PC-9 (cell line): ENCODE data around the gene TMOD3. TPM values are rescaled to one million over a fixed set of nuclear protein-coding genes. Genes with fewer than 3 reads are reported as not detected.

Experiments
- BruUV-seq: library from RNA; stranded (reverse); fragments of 400-500 nt; replicated peaks from 2 replicates; lab custom pipeline; 2021; lab: Mats Ljungman, UMichigan
- CTCF ChIA-PET: fragments of 300-600 bp; sonication (Branson Sonifier 250); formaldehyde crosslinking; loops from one replicate; lab custom pipeline; 2022; ENCODE audit warnings: antibody characterized with exemption; lab: Charles Lee
- POLR2A ChIA-PET: fragments of 300-600 bp; sonication (Branson Sonifier 250); formaldehyde crosslinking; loops from one replicate; lab custom pipeline; 2022; ENCODE audit warnings: antibody characterized with exemption; ENCODE audit not compliant: unreplicated experiment; lab: Charles Lee
- DNase-seq, 2 experiments: peaks; one replicate each; pipeline versions ENCODE4 v3.0.0 to v3.0.0-alpha.2; 2015 to 2022; ENCODE audit warnings: mixed read lengths in 1 of 2
- H2AFZ ChIP-seq: fragments of 200-600 bp; sonication (generic); 2 replicates; pipeline ENCODE4 v1.8.1; 2017; ENCODE audit warnings: antibody characterized with exemption
- H3F3A ChIP-seq: fragments of 200-600 bp; sonication (generic); 2 replicates; pipeline ENCODE4 v1.8.1; 2017; ENCODE audit warnings: antibody characterized with exemption, mild to moderate bottlenecking, low read depth; ENCODE audit not compliant: insufficient read depth
- H3K27ac ChIP-seq: fragments of 200-600 bp; sonication (generic); 2 replicates; pipeline ENCODE4 v1.6.1; 2016; ENCODE audit warnings: mixed run types
- H3K27me3 ChIP-seq: fragments of 200-600 bp; sonication (generic); 2 replicates; pipeline ENCODE4 v1.6.1; 2016; ENCODE audit warnings: low read depth, mixed run types; ENCODE audit not compliant: insufficient read depth
- H3K36me3 ChIP-seq: fragments of 200-600 bp; sonication (generic); 2 replicates; pipeline ENCODE4 v1.6.1; 2016; ENCODE audit warnings: low read depth, mixed run types
- H3K4me1 ChIP-seq: fragments of 200-600 bp; sonication (generic); replicated peaks from 2 replicates; pipeline ENCODE4 v1.6.1; 2016; ENCODE audit warnings: mixed run types; ENCODE audit not compliant: insufficient read depth
- H3K4me2 ChIP-seq: fragments of 200-600 bp; sonication (generic); 2 replicates; pipeline ENCODE4 v1.6.1; 2017; ENCODE audit warnings: mixed run types
- H3K4me3 ChIP-seq: fragments of 200-600 bp; sonication (generic); 2 replicates; pipeline ENCODE4 v1.6.1; 2016; ENCODE audit warnings: mixed run types
- H3K79me2 ChIP-seq: fragments of 200-600 bp; sonication (generic); 2 replicates; pipeline ENCODE4 v1.6.1; 2017; ENCODE audit warnings: low read depth, mixed run types
- H3K9me2 ChIP-seq: fragments of 200-600 bp; sonication (generic); 2 replicates; pipeline ENCODE4 v1.8.1; 2017; ENCODE audit warnings: mild to moderate bottlenecking; ENCODE audit not compliant: insufficient read depth
- H3K9me3 ChIP-seq: fragments of 200-600 bp; sonication (generic); 2 replicates; pipeline ENCODE4 v1.8.1; 2016; ENCODE audit warnings: low read depth; ENCODE audit not compliant: insufficient read depth
- H4K20me1 ChIP-seq: fragments of 200-600 bp; sonication (generic); 2 replicates; pipeline ENCODE4 v1.8.1; 2017; ENCODE audit not compliant: insufficient read depth
- CTCF ChIP-seq: fragments of 200-600 bp; sonication (generic); conservative IDR thresholded peaks from 2 replicates; pipeline ENCODE4 v1.6.1; 2017; ENCODE audit warnings: mixed run types, antibody characterized with exemption, mild to moderate bottlenecking, moderate library complexity
- EZH2 ChIP-seq: fragments of 200-600 bp; sonication (generic); IDR thresholded peaks from 2 replicates; pipeline ENCODE4 v1.8.0; 2017; ENCODE audit warnings: antibody characterized with exemption, low read depth
- intact Hi-C: fragments of 100-400 bp; cut with micrococcal nuclease; formaldehyde crosslinking; loops from one replicate; pipeline ENCODE4 v1.10.0; 2022; ENCODE audit not compliant: unreplicated experiment
- total RNA-seq: library from RNA; stranded (reverse); gene quantifications from 2 replicates; pipeline ENCODE4 v1.2.3, GENCODE V29; 2021

Gene TMOD3
- total RNA-seq, 1 experiment from 2014 or later: 125 TPM

GRCh38 chr15:51876169-51876568, 46.7 kb downstream of the TMOD3 start:
- no peak for TF ChIP-seq EZH2
- no peak for TF ChIP-seq CTCF
- Histone ChIP-seq H3K27ac (peak overlapping the region; percentile 100), H3K27me3 (no peaks in the 10 kb centered on the region), H3K4me2 (peak overlapping the region; percentile 30), H3K4me1 (peaks cover 60% of the 10 kb centered on the region), H3F3A (peaks cover 48% of the 10 kb centered on the region), H4K20me1 (no peaks in the 10 kb centered on the region), H3K9me3 (no peaks in the 10 kb centered on the region), H3K36me3 (peaks cover 22% of the 10 kb centered on the region), H3K4me3 (no peak overlapping the region), H3K9me2 (no peaks in the 10 kb centered on the region), H2AFZ (no peak overlapping the region), H3K79me2 (peaks cover 69% of the 10 kb centered on the region)
- ChIA-PET POLR2A (no interaction called here), CTCF (interaction anchor here (0.7 kb wide), 1 partner anchor 9 kb away, joined by 5 read pairs; no protein-coding TSS in a partner anchor)
- DNase-seq: peak in 1 of 2 experiments; percentile 33
- BruUV-seq: no TSS peak
- intact Hi-C loops: no loop called here

- H2AFZ ChIP-seq: no peak overlapping the region
- BruUV-seq: no TSS peak
- H3K4me2 ChIP-seq: peak overlapping the region; percentile 60
- ChIA-PET POLR2A (interaction anchor here (0.5 to 0.7 kb wide), 4 partner anchors 10 to 139 kb away, joined by 3 to 10 read pairs (median 7); partner anchors contain the start of gene TMOD3), CTCF (interaction anchor here (0.7 kb wide), 2 partner anchors 13 to 40 kb away, joined by 4 read pairs; no protein-coding TSS in a partner anchor)
- no peak overlapping the region for H3K4me3 ChIP-seq
- H3K9me2 ChIP-seq: no peaks in the 10 kb centered on the region
- no peaks in the 10 kb centered on the region for H4K20me1 ChIP-seq
- peaks cover 43% of the 10 kb centered on the region for H3F3A ChIP-seq
- peaks cover 69% of the 10 kb centered on the region for H3K79me2 ChIP-seq
- peaks cover 47% of the 10 kb centered on the region for H3K4me1 ChIP-seq
- TF ChIP-seq EZH2 (no peak), CTCF (no peak)
- no peaks in the 10 kb centered on the region for H3K9me3 ChIP-seq
- H3K27me3 ChIP-seq: no peaks in the 10 kb centered on the region
- peak overlapping the region; percentile 63 for H3K27ac ChIP-seq
- peak; percentile 25 to 85 for DNase-seq
- intact Hi-C loops: no loop called here
- peaks cover 11% of the 10 kb centered on the region for H3K36me3 ChIP-seq
These were observed 49.3 kb downstream of the TMOD3 start for GRCh38 chr15:51878446-51879386.

GRCh38 chr15:51879555-51879954, 50.1 kb downstream of the TMOD3 start:
- no TSS peak for BruUV-seq
- Histone ChIP-seq H3K4me2 (peak overlapping the region; percentile 60), H3K4me1 (peaks cover 39% of the 10 kb centered on the region), H3K27ac (peak overlapping the region; percentile 63), H4K20me1 (no peaks in the 10 kb centered on the region), H3K79me2 (peaks cover 75% of the 10 kb centered on the region), H3F3A (peaks cover 35% of the 10 kb centered on the region), H3K36me3 (peaks cover 12% of the 10 kb centered on the region), H3K9me2 (no peaks in the 10 kb centered on the region), H3K27me3 (no peaks in the 10 kb centered on the region), H3K4me3 (no peak overlapping the region), H3K9me3 (no peaks in the 10 kb centered on the region), H2AFZ (no peak overlapping the region)
- CTCF ChIA-PET: no interaction called here
- intact Hi-C loops: no loop called here
- no peak for DNase-seq
- TF ChIP-seq CTCF (no peak), EZH2 (no peak)
- POLR2A ChIA-PET: no interaction called here
